ENCODE results near the gene NFILZ. TPM values are rescaled to one million over a fixed set of nuclear protein-coding genes. Genes with fewer than 3 reads are reported as not detected.
A peak's percentile ranks its signal among the peaks of the same experiment; 100 is the strongest.

Gene NFILZ
- total RNA-seq, 1 experiment from 2014 or later, result not detected

DNA sequence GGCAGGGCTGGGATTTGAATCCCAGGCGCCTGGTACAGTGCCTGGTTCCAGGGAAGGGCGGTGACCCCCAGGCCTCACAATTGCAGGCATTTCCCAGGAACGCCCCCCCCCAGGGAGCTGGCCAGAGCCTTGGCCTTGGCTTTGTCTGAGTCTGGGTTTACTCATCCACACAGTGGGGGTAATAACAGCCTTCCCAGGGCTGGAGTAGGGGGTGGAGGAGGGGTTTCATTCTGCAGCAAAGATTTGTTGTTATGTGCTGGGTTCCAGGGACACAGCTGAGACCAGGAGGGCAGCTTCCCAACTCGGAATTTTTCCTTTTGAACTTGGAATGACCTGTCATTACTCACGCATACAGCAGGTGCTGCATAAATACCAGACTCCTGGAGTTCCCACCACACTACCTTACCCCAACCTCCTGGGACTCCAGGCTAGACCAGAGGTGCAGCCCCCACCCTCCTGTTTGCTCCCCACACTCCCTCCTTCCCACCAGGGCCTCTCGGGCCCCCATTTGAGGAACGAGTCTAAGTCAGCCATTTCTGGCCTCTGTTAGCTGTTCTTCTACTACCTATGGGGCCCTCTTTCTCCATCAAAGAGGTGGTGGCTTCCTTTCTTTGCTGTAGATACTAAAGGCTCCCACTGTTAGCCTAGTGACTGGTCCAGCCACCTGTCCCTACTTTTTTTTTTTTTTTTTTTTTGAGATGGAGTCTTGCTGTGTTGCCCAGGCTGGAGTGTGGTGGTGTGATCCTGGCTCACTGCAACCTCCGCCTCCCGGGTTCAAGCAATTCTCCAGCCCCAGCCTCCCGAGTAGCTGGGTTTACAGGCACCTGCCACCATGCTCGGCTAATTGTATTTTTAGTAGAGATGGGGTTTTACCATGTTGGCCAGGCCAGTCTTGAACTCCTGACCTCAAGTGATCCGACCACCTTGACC lies 18.3 kb upstream of the NFILZ start:
- no TSS peak for BruUV-seq (replicated peaks)
- Histone ChIP-seq H3K27me3 (ENCODE audit: insufficient read depth, low read length) (no peaks in the 10 kb centered on the region), H3K27ac (ENCODE audit: low read depth, low read length) (no peak overlapping the region), H3K36me3 (ENCODE audit: control insufficient read depth in 1 of 2, insufficient read depth in 2 of 2, low read length in 2 of 2) (no peaks in the 10 kb centered on the region), H3K79me2 (ENCODE audit: insufficient read depth, low read length) (no peaks in the 10 kb centered on the region), H3K4me2 (ENCODE audit: low read length) (peak overlapping the region; percentile 42), H3K9me2 (ENCODE audit: insufficient read depth) (no peaks in the 10 kb centered on the region), H3K9ac (ENCODE audit: low read length) (no peak overlapping the region), H3K4me1 (ENCODE audit: control insufficient read depth in 1 of 2, insufficient read depth in 2 of 2, low read length in 2 of 2) (peaks cover 10 to 41% of the 10 kb centered on the region in 2 experiments), H2AFZ (ENCODE audit: low read depth, low read length, poor library complexity, severe bottlenecking) (no peak overlapping the region), H3K9me3 (ENCODE audit: control insufficient read depth in 1 of 2, insufficient read depth in 1 of 2, low read depth in 1 of 2, low read length in 2 of 2) (no peaks in the 10 kb centered on the region), H4K20me1 (ENCODE audit: insufficient read depth) (no peaks in the 10 kb centered on the region), H3K4me3 (replicated peaks in 1 of 2; ENCODE audit: low read depth in 1 of 2, low read length in 2 of 2) (no peak overlapping the region)
- POLR2A ChIA-PET, result no interaction called here
- CTCF ChIA-PET, result no interaction called here
- RAD21 ChIA-PET (ENCODE audit: low non-redundant PET in 1 of 2, low total read pairs in 2 of 2, uncharacterized antibody in 2 of 2, unreplicated experiment in 2 of 2), result no interaction called here
- no peak for DNase-seq (ENCODE audit: low read depth, low spot score)
- intact Hi-C loops (cut with micrococcal nuclease), result no loop called here
- TF ChIP-seq SP1 (IDR thresholded peaks at IDR 0.05; ENCODE audit: low read depth) (no peak), POLR2A (IDR thresholded peaks at IDR 0.05; ENCODE audit: borderline replicate concordance, extremely low read depth, insufficient read depth, insufficient read length) (no peak), EZH2 (IDR thresholded peaks at IDR 0.05) (no peak), SIN3A (IDR thresholded peaks at IDR 0.05; ENCODE audit: low read depth) (no peak), JUND (IDR thresholded peaks at IDR 0.05) (no peak)
- TF ChIP-seq, protein P1, sequence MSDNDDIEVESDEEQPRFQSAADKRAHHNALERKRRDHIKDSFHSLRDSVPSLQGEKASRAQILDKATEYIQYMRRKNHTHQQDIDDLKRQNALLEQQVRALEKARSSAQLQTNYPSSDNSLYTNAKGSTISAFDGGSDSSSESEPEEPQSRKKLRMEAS (IDR thresholded peaks at IDR 0.05), result no peak
- ATAC-seq, result no peak

DNA sequence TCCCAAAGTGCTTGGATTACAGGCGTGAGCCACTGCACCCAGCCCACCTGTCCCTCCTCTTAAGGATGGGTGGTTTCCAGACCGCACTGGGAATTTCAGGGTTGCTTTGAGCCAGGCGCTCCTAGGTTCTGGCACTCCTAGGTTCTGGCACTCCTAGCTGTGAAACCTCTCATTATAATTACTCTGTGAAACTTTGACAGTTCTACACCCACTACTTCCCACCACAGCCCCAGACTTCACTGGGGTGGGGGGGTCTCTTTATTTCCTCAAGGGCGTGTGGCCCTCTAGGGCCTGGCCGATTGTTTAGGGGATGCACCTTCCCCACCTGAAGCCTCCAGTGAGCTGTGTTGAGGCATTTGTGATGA lies 17.6 kb upstream of the NFILZ start:
- H3K4me2 ChIP-seq (ENCODE audit: low read length), result no peak overlapping the region
- no peak overlapping the region for H2AFZ ChIP-seq (ENCODE audit: low read depth, low read length, poor library complexity, severe bottlenecking)
- no peak for ATAC-seq
- no peak overlapping the region for H3K4me3 ChIP-seq (replicated peaks in 1 of 2; ENCODE audit: low read depth in 1 of 2, low read length in 2 of 2)
- H3K4me1 ChIP-seq (ENCODE audit: control insufficient read depth in 1 of 2, insufficient read depth in 2 of 2, low read length in 2 of 2), result peaks cover 10 to 41% of the 10 kb centered on the region in 2 experiments
- no peaks in the 10 kb centered on the region for H3K27me3 ChIP-seq (ENCODE audit: insufficient read depth, low read length)
- no peaks in the 10 kb centered on the region for H3K36me3 ChIP-seq (ENCODE audit: control insufficient read depth in 1 of 2, insufficient read depth in 2 of 2, low read length in 2 of 2)
- H3K9me2 ChIP-seq (ENCODE audit: insufficient read depth), result no peaks in the 10 kb centered on the region
- no peaks in the 10 kb centered on the region for H3K79me2 ChIP-seq (ENCODE audit: insufficient read depth, low read length)
- no peaks in the 10 kb centered on the region for H3K9me3 ChIP-seq (ENCODE audit: control insufficient read depth in 1 of 2, insufficient read depth in 1 of 2, low read depth in 1 of 2, low read length in 2 of 2)
- no peak overlapping the region for H3K9ac ChIP-seq (ENCODE audit: low read length)
- RAD21 ChIA-PET (ENCODE audit: low non-redundant PET in 1 of 2, low total read pairs in 2 of 2, uncharacterized antibody in 2 of 2, unreplicated experiment in 2 of 2), result no interaction called here
- POLR2A ChIA-PET, result no interaction called here
- no TSS peak for BruUV-seq (replicated peaks)
- DNase-seq (ENCODE audit: low read depth, low spot score), result no peak
- H4K20me1 ChIP-seq (ENCODE audit: insufficient read depth), result no peaks in the 10 kb centered on the region
- no peak overlapping the region for H3K27ac ChIP-seq (ENCODE audit: low read depth, low read length)
- intact Hi-C loops (cut with micrococcal nuclease), result no loop called here
- CTCF ChIA-PET, result interaction anchor here (3.2 kb wide), 1 partner anchor 32 kb away, joined by 11 read pairs; no protein-coding TSS in a partner anchor
- TF ChIP-seq CBX3 (IDR thresholded peaks at IDR 0.05; ENCODE audit: low read depth), result no peak
- no peak for TF ChIP-seq ZFX (IDR thresholded peaks at IDR 0.05)
- TF ChIP-seq, protein P2, sequence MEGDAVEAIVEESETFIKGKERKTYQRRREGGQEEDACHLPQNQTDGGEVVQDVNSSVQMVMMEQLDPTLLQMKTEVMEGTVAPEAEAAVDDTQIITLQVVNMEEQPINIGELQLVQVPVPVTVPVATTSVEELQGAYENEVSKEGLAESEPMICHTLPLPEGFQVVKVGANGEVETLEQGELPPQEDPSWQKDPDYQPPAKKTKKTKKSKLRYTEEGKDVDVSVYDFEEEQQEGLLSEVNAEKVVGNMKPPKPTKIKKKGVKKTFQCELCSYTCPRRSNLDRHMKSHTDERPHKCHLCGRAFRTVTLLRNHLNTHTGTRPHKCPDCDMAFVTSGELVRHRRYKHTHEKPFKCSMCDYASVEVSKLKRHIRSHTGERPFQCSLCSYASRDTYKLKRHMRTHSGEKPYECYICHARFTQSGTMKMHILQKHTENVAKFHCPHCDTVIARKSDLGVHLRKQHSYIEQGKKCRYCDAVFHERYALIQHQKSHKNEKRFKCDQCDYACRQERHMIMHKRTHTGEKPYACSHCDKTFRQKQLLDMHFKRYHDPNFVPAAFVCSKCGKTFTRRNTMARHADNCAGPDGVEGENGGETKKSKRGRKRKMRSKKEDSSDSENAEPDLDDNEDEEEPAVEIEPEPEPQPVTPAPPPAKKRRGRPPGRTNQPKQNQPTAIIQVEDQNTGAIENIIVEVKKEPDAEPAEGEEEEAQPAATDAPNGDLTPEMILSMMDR (IDR thresholded peaks at IDR 0.05 in 2 of 3, conservative IDR thresholded peaks at IDR 0.05 in 1 of 3; ENCODE audit: borderline replicate concordance in 1 of 3, insufficient read depth in 1 of 3, low read depth in 2 of 3, low read length in 2 of 3), result no peak
- no peak for TF ChIP-seq POLR2AphosphoS5 (IDR thresholded peaks at IDR 0.05; ENCODE audit: low read depth, low read length)
- TF ChIP-seq POLR2A (IDR thresholded peaks at IDR 0.05; ENCODE audit: borderline replicate concordance, extremely low read depth, insufficient read depth, insufficient read length), result no peak
- no peak for TF ChIP-seq EZH2 (IDR thresholded peaks at IDR 0.05)
- TF ChIP-seq JUND (IDR thresholded peaks at IDR 0.05), result no peak
- TF ChIP-seq, protein P3, sequence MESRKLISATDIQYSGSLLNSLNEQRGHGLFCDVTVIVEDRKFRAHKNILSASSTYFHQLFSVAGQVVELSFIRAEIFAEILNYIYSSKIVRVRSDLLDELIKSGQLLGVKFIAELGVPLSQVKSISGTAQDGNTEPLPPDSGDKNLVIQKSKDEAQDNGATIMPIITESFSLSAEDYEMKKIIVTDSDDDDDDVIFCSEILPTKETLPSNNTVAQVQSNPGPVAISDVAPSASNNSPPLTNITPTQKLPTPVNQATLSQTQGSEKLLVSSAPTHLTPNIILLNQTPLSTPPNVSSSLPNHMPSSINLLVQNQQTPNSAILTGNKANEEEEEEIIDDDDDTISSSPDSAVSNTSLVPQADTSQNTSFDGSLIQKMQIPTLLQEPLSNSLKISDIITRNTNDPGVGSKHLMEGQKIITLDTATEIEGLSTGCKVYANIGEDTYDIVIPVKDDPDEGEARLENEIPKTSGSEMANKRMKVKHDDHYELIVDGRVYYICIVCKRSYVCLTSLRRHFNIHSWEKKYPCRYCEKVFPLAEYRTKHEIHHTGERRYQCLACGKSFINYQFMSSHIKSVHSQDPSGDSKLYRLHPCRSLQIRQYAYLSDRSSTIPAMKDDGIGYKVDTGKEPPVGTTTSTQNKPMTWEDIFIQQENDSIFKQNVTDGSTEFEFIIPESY (IDR thresholded peaks at IDR 0.05; ENCODE audit: extremely low read depth, insufficient replicate concordance, low read length), result no peak
- TF ChIP-seq, protein P4, sequence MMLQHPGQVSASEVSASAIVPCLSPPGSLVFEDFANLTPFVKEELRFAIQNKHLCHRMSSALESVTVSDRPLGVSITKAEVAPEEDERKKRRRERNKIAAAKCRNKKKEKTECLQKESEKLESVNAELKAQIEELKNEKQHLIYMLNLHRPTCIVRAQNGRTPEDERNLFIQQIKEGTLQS (IDR thresholded peaks at IDR 0.05), result no peak
- TF ChIP-seq CEBPB (IDR thresholded peaks at IDR 0.05; ENCODE audit: low read depth), result no peak
- TF ChIP-seq FOSL1 (IDR thresholded peaks at IDR 0.05; ENCODE audit: low read depth), result no peak
- TF ChIP-seq ELF1 (IDR thresholded peaks at IDR 0.05; ENCODE audit: borderline replicate concordance, low read depth), result no peak
- TF ChIP-seq EZH2phosphoT487 (IDR thresholded peaks at IDR 0.05; ENCODE audit: borderline replicate concordance), result no peak

All from HCT116 (cell line).